Effector CD8-positive, alpha-beta T cell (primary cell): ENCODE measurements around the gene GPRC5B.

Source experiments
- DNase-seq: peaks from one replicate; lab custom pipeline; 2025; lab: John Stamatoyannopoulos, UW

The GPRC5B gene

GRCh38 chr16:19872179-19872863 lies 12.3 kb downstream of the GPRC5B start:
- DNase-seq, result no peak

DNA sequence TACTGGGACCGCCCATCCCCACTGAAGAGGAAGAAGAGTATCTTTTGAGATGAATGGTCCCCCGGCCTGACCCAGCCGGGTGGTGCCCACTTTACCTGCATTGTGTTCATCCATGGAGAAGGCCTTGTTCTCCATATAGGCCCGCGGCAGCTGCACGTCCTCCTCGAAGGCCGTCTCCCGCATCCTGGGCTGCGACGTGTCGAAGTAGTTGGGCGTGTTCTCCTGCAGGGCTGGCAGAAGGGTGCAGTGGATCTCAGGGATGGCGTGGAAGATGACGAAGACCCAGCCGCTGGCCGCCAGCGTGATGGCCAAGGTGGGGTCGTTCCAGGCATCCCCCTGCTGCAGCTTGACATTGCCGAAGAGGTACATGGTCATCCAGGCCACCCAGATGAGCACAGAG lies 12.9 kb downstream of the GPRC5B start:
- no peak for DNase-seq

GRCh38 chr16:19868421-19868820 lies 16.2 kb downstream of the GPRC5B start:
- DNase-seq, result no peak

GRCh38 chr16:19864566-19864965 lies 20.1 kb downstream of the GPRC5B start:
- DNase-seq, result no peak

DNA sequence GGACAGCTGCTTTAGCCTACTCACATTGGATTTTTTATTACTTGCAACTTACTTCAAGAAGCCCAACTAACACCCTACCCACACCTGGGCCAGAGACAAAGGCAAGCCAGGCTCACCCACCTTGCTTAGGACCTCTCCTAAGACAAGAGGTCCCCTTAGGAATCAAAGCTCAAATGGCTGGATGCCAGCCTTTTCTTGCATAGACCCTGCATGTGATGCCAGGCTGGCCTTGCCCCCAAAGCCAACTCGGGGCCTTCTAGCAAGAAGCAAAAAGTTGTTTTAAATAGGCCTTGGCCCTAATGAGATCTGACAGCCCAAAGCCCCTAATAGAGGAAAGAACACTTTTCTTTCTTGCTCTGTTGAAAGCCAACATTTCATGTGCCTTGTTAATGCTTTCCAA lies 20.7 kb downstream of the GPRC5B start:
- no peak for DNase-seq

DNA sequence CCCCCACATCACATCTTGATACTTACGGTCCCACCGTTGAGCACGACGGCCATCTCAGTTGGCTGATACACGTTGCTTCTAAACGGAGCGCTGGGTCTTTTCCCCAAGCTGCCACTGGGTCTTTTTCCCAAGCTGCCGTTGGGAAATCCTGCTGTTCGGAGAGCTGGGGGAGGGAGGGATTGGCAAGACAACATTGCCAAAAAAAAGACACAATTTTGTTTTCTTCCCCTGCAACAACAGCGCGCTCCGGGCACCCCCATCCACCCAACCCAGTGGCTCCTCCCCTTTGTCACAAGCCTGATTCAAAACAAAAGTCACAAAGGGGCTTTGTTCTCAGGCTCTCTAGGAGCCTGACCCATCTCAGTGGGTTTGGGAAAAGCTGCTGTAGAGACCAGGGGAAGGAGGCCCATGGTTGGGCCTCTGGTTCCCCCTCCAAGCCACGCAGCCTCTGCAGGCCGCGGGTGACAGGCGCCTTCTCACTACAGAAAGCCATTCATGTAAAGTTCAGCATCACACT lies 22.8 kb downstream of the GPRC5B start:
- no peak for DNase-seq

- DNase-seq, result no peak
These were observed 23.5 kb downstream of the GPRC5B start for GRCh38 chr16:19861133-19861532.

DNA sequence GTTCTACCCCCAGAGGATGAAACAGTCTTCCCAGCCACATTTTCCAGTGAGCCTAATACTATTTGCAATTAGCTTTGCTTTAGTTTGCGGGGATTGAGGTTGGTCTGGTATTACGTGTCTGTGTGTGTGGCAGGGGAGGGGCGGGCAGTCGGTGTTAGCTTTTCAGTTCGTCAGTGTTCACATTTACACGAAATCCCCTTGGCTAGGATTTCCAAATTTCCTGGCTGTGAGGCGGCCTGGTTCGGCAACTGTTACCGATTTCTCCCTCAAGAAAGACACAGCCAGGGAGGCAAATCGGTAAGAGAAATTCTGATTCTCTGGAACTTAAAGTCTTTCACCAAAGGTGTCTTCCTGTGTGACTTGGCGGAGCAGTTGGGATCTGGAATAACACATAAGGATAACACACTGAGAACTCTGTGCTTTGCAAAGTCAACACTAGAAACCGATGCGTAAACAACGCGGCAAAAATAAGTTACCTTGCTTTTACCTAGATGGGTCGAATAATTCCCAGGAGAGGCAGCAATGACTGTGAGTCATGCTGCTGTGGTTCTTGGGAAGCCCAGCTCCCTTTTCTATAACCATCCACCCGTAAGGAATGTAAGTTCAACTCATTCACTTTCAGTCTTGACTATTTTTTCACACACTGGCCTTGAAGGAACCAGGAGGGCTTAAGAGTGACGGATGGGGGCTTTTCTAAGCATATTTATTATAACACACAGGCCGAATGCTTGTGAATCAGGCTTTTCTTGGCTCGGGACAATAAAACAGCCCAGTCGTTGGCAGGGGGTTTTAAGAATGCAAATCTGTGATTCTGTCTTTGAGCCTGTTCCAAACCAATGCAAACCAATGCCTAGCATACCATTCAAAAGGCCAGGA lies 24.2 kb downstream of the GPRC5B start:
- DNase-seq, result no peak

DNA sequence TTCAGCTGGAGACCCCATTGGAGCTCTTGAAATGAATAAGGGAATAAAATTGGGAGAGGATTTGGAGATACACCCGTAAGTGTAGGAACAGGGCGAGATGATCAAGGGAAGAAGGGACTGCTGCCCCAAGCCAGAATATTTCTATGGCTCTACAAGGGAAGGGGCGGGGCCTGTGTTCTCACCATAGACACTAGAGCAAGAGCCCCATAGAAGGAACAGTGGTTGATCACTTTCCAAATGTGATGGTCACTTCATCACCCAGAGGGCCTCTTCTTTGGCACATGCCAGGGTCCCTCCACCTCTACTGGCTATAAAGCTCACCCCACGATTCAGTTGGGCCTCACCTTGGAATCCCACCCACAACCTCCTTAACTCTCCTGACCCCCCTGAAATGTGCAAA lies 25.0 kb downstream of the GPRC5B start:
- no peak for DNase-seq

GRCh38 chr16:19859166-19859565 lies 25.5 kb downstream of the GPRC5B start:
- DNase-seq, result no peak

DNA sequence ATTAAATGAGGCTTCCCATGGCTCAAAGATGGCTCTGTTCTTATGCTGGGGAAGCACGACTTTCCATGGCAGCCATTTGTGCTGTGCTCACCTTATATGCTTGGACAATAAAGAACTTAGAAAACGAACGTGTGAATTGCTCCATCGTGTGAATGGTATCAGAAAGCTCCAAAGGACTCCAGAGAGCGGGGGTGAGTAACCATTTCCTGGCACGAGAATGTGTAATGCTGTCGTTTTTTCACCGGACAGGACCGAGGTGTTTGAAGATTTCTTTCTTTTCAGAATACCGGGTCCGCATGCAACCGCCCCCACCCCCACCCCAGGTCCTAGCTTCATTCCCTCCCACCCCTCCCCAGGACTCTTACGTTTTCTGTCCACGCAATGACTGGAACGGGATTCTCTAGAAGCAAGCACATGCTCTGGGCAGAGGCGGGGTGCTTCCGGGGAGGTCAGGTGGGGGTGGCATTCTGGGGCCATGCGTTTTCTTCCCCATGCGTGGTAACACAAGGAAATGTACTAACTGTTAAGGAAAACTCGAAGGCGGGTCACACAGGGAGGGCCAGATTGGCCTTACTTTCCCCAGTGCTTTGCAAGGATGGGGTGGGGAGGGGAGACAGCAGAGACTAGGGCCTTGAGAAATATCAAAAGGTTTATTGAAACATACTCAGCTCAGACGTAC lies 26.2 kb downstream of the GPRC5B start:
- no peak for DNase-seq

- DNase-seq, result no peak
These were observed 26.9 kb downstream of the GPRC5B start for GRCh38 chr16:19857593-19858339.

- no peak for DNase-seq
These were observed 28.5 kb downstream of the GPRC5B start for GRCh38 chr16:19856120-19856519.

- no peak for DNase-seq
These were observed 30.1 kb downstream of the GPRC5B start for GRCh38 chr16:19854543-19854876.

- no peak for DNase-seq
These were observed 30.7 kb downstream of the GPRC5B start for GRCh38 chr16:19853742-19854542.

DNA sequence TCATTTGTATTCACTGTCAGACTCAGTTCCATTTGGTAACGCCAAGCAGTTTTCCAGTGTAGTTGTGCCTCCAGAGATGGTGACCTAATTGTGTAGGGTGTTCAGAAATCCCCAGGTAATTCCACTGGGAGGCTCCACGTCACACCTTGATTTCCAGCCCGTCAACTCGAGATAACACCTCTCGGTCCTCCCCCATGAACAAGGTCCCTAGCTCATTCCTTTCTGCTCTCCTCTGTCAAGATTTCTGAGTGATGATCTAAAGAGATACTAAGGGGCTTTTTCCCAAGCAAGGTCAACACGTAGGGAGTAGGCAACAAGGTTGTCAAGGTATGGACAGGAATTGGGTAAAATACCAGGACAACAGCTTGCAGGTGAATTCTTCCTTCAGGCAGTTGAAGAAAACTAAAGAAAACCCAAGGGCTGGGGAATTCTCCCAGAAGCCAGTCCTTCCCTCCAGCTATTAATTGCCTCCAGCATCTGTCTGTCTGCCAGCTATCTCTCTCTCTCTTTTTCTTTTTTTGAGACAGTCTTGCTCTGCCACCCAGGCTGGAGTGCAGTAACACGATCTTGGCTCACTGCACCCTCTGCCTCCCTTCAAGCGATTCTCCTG lies 31.4 kb downstream of the GPRC5B start:
- no peak for DNase-seq

DNA sequence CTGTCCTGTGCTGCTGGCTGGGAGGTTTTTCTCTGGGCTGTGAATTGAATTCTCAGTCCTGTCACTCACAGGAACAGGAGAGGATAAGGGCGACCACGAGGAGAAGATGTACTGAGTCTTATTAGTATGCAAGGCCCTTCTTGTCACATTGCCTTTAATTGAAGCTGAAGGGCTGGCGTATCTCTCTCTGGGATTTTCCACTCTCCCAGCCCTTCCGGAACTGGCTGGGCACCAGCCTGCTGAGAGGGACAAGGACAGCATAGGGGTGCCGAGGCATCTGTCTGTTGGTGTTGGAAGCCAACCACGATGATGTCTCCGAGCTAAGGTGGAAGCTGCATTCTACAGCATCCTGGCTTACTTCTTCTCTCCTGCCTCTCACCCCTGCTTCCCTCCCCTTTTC lies 33.2 kb downstream of the GPRC5B start:
- no peak for DNase-seq

DNA sequence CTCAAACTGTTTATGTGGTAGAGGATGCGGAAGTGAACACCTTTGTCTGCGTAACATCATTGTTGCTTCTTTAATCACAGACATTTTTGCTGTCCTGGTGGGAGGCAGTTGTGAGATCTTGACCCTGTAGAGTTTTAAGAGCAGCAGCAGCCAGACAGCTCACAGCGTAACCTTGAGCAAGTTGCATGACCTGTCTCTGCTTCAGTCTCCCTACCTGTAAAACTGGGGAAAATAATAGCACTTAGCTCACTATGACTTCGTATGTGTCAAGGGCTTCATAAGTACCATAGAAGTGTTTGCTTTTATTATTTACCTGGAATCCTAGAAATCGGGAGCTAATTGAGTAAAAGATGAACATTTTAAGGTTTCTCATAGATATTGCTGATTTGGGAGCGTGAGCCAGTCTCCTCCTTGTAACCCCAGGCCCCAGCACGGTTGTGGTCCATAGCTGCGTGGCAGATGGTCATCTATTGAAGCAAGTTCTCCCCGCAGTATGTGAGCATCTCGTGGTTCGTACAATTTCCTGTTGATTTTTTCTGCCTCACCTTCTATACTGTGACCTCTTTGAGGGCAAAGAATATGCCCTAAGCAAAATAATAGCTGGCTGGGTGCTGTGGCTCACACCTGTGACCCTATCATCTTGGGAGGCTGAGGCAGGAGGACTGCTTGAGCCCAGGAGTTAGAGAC lies 34.4 kb downstream of the GPRC5B start:
- DNase-seq, result no peak

GRCh38 chr16:19848756-19849155 lies 35.9 kb downstream of the GPRC5B start:
- no peak for DNase-seq

DNA sequence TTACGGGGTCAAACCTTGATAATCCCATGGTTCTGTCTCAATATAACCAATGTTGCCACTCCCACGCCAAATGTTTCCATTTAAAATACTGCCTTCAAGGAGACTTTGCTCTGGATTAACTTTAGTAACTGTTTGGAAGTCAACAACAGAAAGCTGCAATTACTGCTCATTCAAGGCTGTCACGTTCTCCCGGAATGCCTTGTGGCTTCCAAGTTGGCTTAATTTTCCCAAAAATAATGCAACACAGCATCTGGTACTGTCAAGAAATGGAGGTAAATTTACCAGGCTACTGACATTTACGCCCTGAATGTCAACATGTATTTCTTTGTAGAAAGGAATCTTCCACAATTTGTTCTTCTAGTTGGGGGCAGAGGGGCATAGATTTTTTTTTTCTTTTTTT lies 38.2 kb downstream of the GPRC5B start:
- no peak for DNase-seq
